IMR-90 (cell line): ENCODE results near the gene MORN5. TPM values are rescaled to one million over a fixed set of nuclear protein-coding genes. Genes with fewer than 3 reads are reported as not detected.

Experiments used
- ATAC-seq: fragments of 200-7000 bp; cut with Tn5 transposase; 2 replicates; pipeline ENCODE4 v1.9.1; 2020; ENCODE audit warnings: low read depth, mild to moderate bottlenecking, moderate library complexity
- BruUV-seq: library from RNA; stranded (reverse); fragments of 400-500 nt; replicated peaks from 2 replicates; lab custom pipeline; 2021; lab: Mats Ljungman, UMichigan
- CTCF ChIA-PET: fragments of 300-600 bp; formaldehyde crosslinking; extraction: SDS; loops from one replicate; lab custom pipeline; 2021; ENCODE audit warnings: antibody characterized with exemption; lab: Yijun Ruan, JAX
- POLR2A ChIA-PET: fragments of 300-600 bp; sonication (Branson Sonifier 250); formaldehyde crosslinking; loops from one replicate; lab custom pipeline; 2022; ENCODE audit warnings: antibody characterized with exemption; ENCODE audit not compliant: unreplicated experiment; lab: Charles Lee
- DNase-seq: peaks from one replicate; pipeline ENCODE4 v3.0.0; 2013
- H2AFZ ChIP-seq: replicated peaks from 2 replicates; pipeline ENCODE3; 2013; ENCODE audit warnings: low read length, mild to moderate bottlenecking; ENCODE audit not compliant: poor library complexity
- H2AK5ac ChIP-seq: 2 replicates; pipeline ENCODE4 v1.6.1; 2013; ENCODE audit warnings: low read depth, low read length, inconsistent platforms
- H2AK9ac ChIP-seq: replicated peaks from 2 replicates; pipeline ENCODE3; 2013; ENCODE audit warnings: mild to moderate bottlenecking, low read depth, low read length, moderate library complexity; ENCODE audit not compliant: poor library complexity
- H2BK120ac ChIP-seq: 2 replicates; pipeline ENCODE4 v1.6.1; 2013; ENCODE audit warnings: low read depth, low read length, inconsistent platforms
- H2BK15ac ChIP-seq: 3 replicates; pipeline ENCODE4 v1.6.1; 2013; ENCODE audit warnings: low read depth, low read length, inconsistent platforms
- H2BK20ac ChIP-seq: 2 replicates; pipeline ENCODE4 v1.6.1; 2013; ENCODE audit warnings: low read depth, mild to moderate bottlenecking, inconsistent platforms, low read length, moderate library complexity
- H2BK5ac ChIP-seq: 2 replicates; pipeline ENCODE4 v1.6.1; 2013; ENCODE audit warnings: mild to moderate bottlenecking, low read depth, low read length, inconsistent platforms; ENCODE audit not compliant: poor library complexity, severe bottlenecking
- H3K14ac ChIP-seq: replicated peaks from 2 replicates; pipeline ENCODE4 v1.6.1; 2013; ENCODE audit warnings: low read depth, low read length, inconsistent platforms
- H3K18ac ChIP-seq: 2 replicates; pipeline ENCODE4 v1.6.1; 2013; ENCODE audit warnings: low read depth, low read length, control low read depth
- H3K23ac ChIP-seq: 2 replicates; pipeline ENCODE4 v1.6.1; 2013; ENCODE audit warnings: low read depth, low read length, inconsistent platforms
- H3K27ac ChIP-seq: 2 replicates; pipeline ENCODE4 v1.5.1; 2013; ENCODE audit warnings: mild to moderate bottlenecking, control low read depth, low read length; ENCODE audit not compliant: insufficient read depth
- H3K27me3 ChIP-seq: 2 replicates; pipeline ENCODE4 v1.6.1; 2013; ENCODE audit warnings: low read length; ENCODE audit not compliant: control insufficient read depth, insufficient read depth
- H3K36me3 ChIP-seq: 2 replicates; pipeline ENCODE4 v1.6.1; 2013; ENCODE audit warnings: low read length, mixed read lengths; ENCODE audit not compliant: control insufficient read depth, insufficient read depth
- H3K4ac ChIP-seq: 2 replicates; pipeline ENCODE4 v1.6.1; 2013; ENCODE audit warnings: low read depth, low read length, inconsistent platforms
- H3K4me1 ChIP-seq: 2 replicates; pipeline ENCODE4 v1.6.1; 2013; ENCODE audit warnings: low read length, mixed read lengths; ENCODE audit not compliant: control insufficient read depth, insufficient read depth
- H3K4me2 ChIP-seq: 2 replicates; pipeline ENCODE4 v1.6.1; 2013; ENCODE audit warnings: low read depth, mild to moderate bottlenecking, control low read depth, low read length, moderate library complexity
- H3K4me3 ChIP-seq: 2 replicates; pipeline ENCODE4 v1.5.1; 2013; ENCODE audit warnings: low read depth, mild to moderate bottlenecking, control low read depth, low read length, moderate library complexity; ENCODE audit not compliant: insufficient read depth
- H3K56ac ChIP-seq: 2 replicates; pipeline ENCODE4 v1.6.1; 2013; ENCODE audit warnings: low read length, inconsistent platforms; ENCODE audit not compliant: insufficient read depth; ENCODE audit errors: extremely low read depth
- H3K79me1 ChIP-seq, 2 experiments: 2 replicates each; pipeline ENCODE4 v1.6.1; 2013; ENCODE audit warnings: low read length in 2 of 2, inconsistent platforms in 1 of 2, low read depth in 1 of 2
- H3K9ac ChIP-seq: 2 replicates; pipeline ENCODE4 v1.6.1; 2013; ENCODE audit warnings: low read depth, low read length, control low read depth
- H3K9me1 ChIP-seq: 2 replicates; pipeline ENCODE4 v1.6.1; 2013; ENCODE audit warnings: low read length, inconsistent platforms; ENCODE audit not compliant: insufficient read depth
- H3K9me3 ChIP-seq: 2 replicates; pipeline ENCODE4 v1.6.1; 2013; ENCODE audit warnings: low read length; ENCODE audit not compliant: control insufficient read depth, insufficient read depth
- H4K20me1 ChIP-seq: 2 replicates; pipeline ENCODE4 v1.6.1; 2013; ENCODE audit warnings: low read length, inconsistent platforms; ENCODE audit not compliant: insufficient read depth
- H4K5ac ChIP-seq: 2 replicates; pipeline ENCODE4 v1.6.1; 2013; ENCODE audit warnings: mild to moderate bottlenecking, low read depth, low read length, control low read depth
- H4K8ac ChIP-seq, 2 experiments: 2 replicates each; pipeline ENCODE4 v1.6.1; 2013; ENCODE audit warnings: low read depth in 2 of 2, low read length in 2 of 2, control low read depth in 1 of 2, inconsistent platforms in 1 of 2
- H4K91ac ChIP-seq: 2 replicates; pipeline ENCODE4 v1.6.1; 2013; ENCODE audit warnings: low read depth, low read length, inconsistent platforms; ENCODE audit not compliant: insufficient read depth
- MAFK ChIP-seq: IDR thresholded peaks from 2 replicates; pipeline ENCODE4 v1.6.1; 2012; ENCODE audit warnings: low read depth, low read length, improper control_type of control experiment
- MXI1 ChIP-seq: IDR thresholded peaks from 2 replicates; pipeline ENCODE4 v1.6.1; 2012; ENCODE audit warnings: low read depth, mild to moderate bottlenecking, low read length, moderate library complexity, borderline replicate concordance
- WGBS, 2 experiments: methylation state at CpG; one replicate each; pipeline versions ENCODE4 v1.1.5 to v1.1.7; 2013; ENCODE audit warnings: missing lambda C conversion rate in 2 of 2; ENCODE audit not compliant: insufficient read length in 1 of 2; ENCODE audit errors: extremely low coverage in 2 of 2; 5-methylcytosine and 5-hydroxymethylcytosine counted together
- dilution Hi-C: fragments of 300-500 bp; cut with HindIII; formaldehyde crosslinking; loops from one replicate; pipeline ENCODE4 v1.14.3; 2018; ENCODE audit warnings: low sequenced_read_pairs; ENCODE audit not compliant: unreplicated experiment
- in situ Hi-C: fragments of 300-500 bp; cut with MboI; formaldehyde crosslinking; loops from 3 replicates; pipeline ENCODE4 v1.14.3; 2019; ENCODE audit warnings: low sequenced_read_pairs, inconsistent platforms, mixed read lengths
- intact Hi-C: fragments of 100-400 bp; cut with micrococcal nuclease; formaldehyde crosslinking; loops from 2 replicates; pipeline ENCODE4 v1.10.0; 2022
- polyA plus RNA-seq, 3 experiments: library from polyadenylated mRNA; depleted of rRNA; stranded (reverse); fragments of >200 nt; gene quantifications; 2 replicates each; pipeline ENCODE4 v1.2.3, GENCODE V29; 2012; ENCODE audit warnings: low replicate concordance in 1 of 3
- total RNA-seq: library from RNA; depleted of rRNA; stranded (reverse); fragments of >200 nt; gene quantifications from 2 replicates; pipeline ENCODE4 v1.2.3, GENCODE V29; 2012

MORN5 gene
- total and polyA plus RNA-seq, 2 of the 4 experiments (the other 2 are of a cell fraction): not detected

DNA sequence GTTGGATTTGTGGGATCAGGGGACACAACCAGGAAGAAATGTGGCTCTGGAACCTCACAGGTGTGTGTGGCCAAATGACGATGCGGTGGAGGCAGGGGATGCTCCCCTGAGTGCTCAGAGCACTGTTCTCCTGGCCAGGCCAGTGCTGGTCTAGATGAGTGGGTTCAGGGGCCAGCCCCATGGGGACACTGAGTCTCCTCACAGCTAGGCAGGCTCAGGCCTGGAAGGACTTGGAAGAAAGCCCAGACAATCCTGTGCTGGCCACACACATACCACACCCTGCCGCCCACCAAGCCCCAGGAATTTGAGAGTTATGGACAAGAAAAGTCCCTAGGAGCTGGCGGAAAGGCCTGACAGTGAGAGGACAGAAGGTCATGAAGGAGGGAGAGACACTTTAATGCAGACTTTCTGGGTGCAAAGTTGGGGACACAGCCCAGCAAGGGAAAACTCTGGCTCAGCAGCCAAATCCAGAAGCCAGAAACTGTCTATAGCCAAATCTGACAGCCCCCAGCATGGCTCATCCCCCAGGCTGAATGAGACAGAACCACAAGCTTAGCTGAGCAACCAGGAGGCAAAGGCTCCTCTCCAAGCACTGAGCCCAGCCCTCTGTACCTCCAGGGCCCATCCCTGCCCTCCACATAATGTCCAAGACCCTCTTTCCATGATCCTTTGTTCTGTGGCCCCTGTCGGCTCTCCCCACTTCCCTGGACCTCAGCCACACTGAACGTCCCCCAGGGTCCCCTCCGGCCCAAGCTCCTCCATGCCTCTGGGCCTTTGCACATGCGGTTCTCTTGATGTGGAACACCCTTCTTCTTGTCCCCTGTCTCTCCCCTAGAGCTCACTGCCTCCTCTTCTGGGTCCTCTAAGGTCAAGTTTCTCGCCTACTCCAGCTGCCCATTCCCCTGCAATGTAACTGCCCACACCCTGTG, 46.7 kb downstream of the MORN5 start:
- no peak overlapping the region for H3K14ac ChIP-seq
- H2BK15ac ChIP-seq: no peak overlapping the region
- peak; percentile 80 for DNase-seq
- in situ Hi-C loops (no loop called here), dilution Hi-C loops (no loop called here), intact Hi-C loops (no loop called here)
- no peaks in the 10 kb centered on the region for H3K79me1 ChIP-seq
- no peak overlapping the region for H3K18ac ChIP-seq
- H3K36me3 ChIP-seq: no peaks in the 10 kb centered on the region
- H4K91ac ChIP-seq: no peak overlapping the region
- H2AK9ac ChIP-seq: no peak overlapping the region
- ATAC-seq: peak; percentile 77
- H3K56ac ChIP-seq: no peak overlapping the region
- WGBS, 2 experiments: 74% methylated on average over 6 of the region's 9 CpGs; no CpG with 5 or more reads in 1 of the 2 experiments
- no peak overlapping the region for H3K27ac ChIP-seq
- peaks cover 1% of the 10 kb centered on the region; the same call in 1 of the 2 replicates for H4K20me1 ChIP-seq
- no peak overlapping the region for H2BK5ac ChIP-seq
- no TSS peak for BruUV-seq
- no peak overlapping the region for H4K5ac ChIP-seq
- H3K9me1 ChIP-seq: no peaks in the 10 kb centered on the region; the same call in 1 of the 2 replicates
- H2BK20ac ChIP-seq: no peak overlapping the region
- no peak overlapping the region for H3K23ac ChIP-seq
- H2BK120ac ChIP-seq: peak overlapping the region; percentile 17; the same call in 1 of the 2 replicates
- ChIA-PET POLR2A (no interaction called here), CTCF (no interaction called here)
- peak overlapping the region; percentile 39; the same call in 1 of the 2 replicates for H3K4ac ChIP-seq
- no peaks in the 10 kb centered on the region for H3K9me3 ChIP-seq
- H3K27me3 ChIP-seq: peaks cover 19% of the 10 kb centered on the region
- H3K9ac ChIP-seq: no peak overlapping the region
- H3K4me3 ChIP-seq: no peak overlapping the region
- peaks cover 7% of the 10 kb centered on the region; the same call in 1 of the 2 replicates for H3K4me1 ChIP-seq
- H3K4me2 ChIP-seq: no peak overlapping the region
- TF ChIP-seq MXI1 (peak; percentile 74; the same call in 1 of the 2 replicates), MAFK (no peak)
- H2AK5ac ChIP-seq: peak overlapping the region; percentile 43; the same call in 1 of the 2 replicates
- peak overlapping the region; percentile 68 for H2AFZ ChIP-seq
- H4K8ac ChIP-seq: no peak overlapping the region
